SH-SY5Y (cell line): ENCODE data around the gene HOXB3.

Source experiments
- GATA2 ChIP-seq: IDR thresholded peaks from 2 replicates; pipeline ENCODE4 v1.6.1; 2011; ENCODE audit warnings: mild to moderate bottlenecking, low read depth, low read length
- GATA3 ChIP-seq: IDR thresholded peaks from 2 replicates; pipeline ENCODE4 v1.6.1; 2011; ENCODE audit warnings: low read depth, mild to moderate bottlenecking, low read length, moderate library complexity

DNA sequence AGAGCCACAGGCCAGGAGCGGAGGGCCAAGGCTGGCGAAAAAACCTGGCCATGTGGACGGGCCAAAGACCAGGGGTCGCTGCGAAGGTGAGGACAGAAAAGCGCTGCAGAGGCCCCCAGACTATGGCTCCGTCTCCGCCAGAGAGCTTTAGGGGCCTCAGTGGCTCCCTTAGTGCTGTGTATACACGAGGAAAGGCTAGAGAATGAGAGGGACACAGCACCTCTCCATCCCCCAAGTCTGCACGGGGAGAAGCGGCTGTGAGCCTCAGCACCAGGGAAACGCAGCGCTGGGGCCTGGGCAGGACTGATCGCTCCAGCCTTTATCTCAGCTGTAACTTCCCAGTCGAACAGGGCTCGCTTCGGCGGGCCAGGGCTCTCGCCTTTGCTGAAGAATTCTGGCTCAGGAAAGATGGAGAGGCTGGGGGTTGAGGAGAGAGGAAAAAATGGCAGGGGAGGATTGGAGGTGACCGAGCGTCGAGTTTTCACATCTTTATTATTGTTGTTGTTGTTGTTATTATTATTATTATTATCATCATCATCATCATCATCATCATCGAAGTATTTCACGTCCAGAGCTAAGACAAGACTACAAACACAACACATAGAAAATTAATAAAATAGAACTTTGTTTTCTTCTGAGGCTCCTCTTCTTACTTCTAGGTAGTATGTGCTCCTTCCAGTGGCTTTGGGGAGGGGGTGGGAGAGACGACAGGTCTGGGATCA, 5.4 kb upstream of the HOXB3 start:
- TF ChIP-seq GATA2 (no peak), GATA3 (no peak)
